ENCODE measurements around the gene TLCD2. TPM values are rescaled to one million over a fixed set of nuclear protein-coding genes. Genes with fewer than 3 reads are reported as not detected.

Gene TLCD2
- total RNA-seq, 1 experiment from 2014 or later = 12.0 TPM

- Mint-ChIP-seq H3K9me3 (ENCODE audit: unreplicated experiment) (no peaks in the 10 kb centered on the region), H3K4me1 (ENCODE audit: low read depth, unreplicated experiment) (peaks cover 43% of the 10 kb centered on the region), H3K36me3 (ENCODE audit: insufficient read depth, unreplicated experiment) (peaks cover 76% of the 10 kb centered on the region), H3K4me3 (ENCODE audit: unreplicated experiment) (peak overlapping the region; percentile 85), H3K27me3 (ENCODE audit: insufficient read depth, unreplicated experiment) (no peaks in the 10 kb centered on the region), H3K27ac (ENCODE audit: unreplicated experiment) (peak overlapping the region; percentile 99)
- POLR2A ChIA-PET = interaction anchor here (0.6 to 2.5 kb wide), 5 partner anchors 11 to 73 kb away, joined by 3 to 20 read pairs (median 3); partner anchors contain the start of genes PRPF8 and WDR81
- Histone ChIP-seq H3K36me3 (ENCODE audit: control insufficient read depth, insufficient read depth, low read length) (peaks cover 5% of the 10 kb centered on the region), H3K4me1 (peaks cover 34% of the 10 kb centered on the region), H3K4me3 (ENCODE audit: low read depth, low read length) (peak overlapping the region; percentile 94; the same call in 1 of the 2 replicates), H3K9me3 (no peaks in the 10 kb centered on the region), H3K27me3 (replicated peaks; ENCODE audit: control insufficient read depth, insufficient read depth, low read length) (no peaks in the 10 kb centered on the region)
- CTCF ChIA-PET = interaction anchor here (0.7 to 2.5 kb wide), 7 partner anchors 9 to 152 kb away, joined by 3 to 28 read pairs (median 5); partner anchors contain the start of genes RPA1 and SMYD4
- no peak for DNase-seq
- BruUV-seq (replicated peaks) = TSS peak; percentile 34
- TF ChIP-seq CTCF (IDR thresholded peaks at IDR 0.05; ENCODE audit: insufficient read depth in 1 of 2, low read depth in 1 of 2, low read length in 1 of 2, severe bottlenecking in 1 of 2, unreplicated experiment in 1 of 2) = no peak
- intact Hi-C loops (cut with micrococcal nuclease; ENCODE audit: unreplicated experiment) = loop anchor here (10.0 kb wide), 1 partner anchor 151 kb away; no protein-coding TSS in a partner anchor
Measured at GRCh38 chr17:1713160-1713877, 3.1 kb upstream of the TLCD2 start.

GRCh38 chr17:1712271-1712670 is 2.1 kb upstream of the TLCD2 start:
- Histone ChIP-seq H3K36me3 (ENCODE audit: control insufficient read depth, insufficient read depth, low read length) (peaks cover 5% of the 10 kb centered on the region), H3K9me3 (no peaks in the 10 kb centered on the region), H3K4me1 (peaks cover 31% of the 10 kb centered on the region), H3K27me3 (replicated peaks; ENCODE audit: control insufficient read depth, insufficient read depth, low read length) (no peaks in the 10 kb centered on the region), H3K4me3 (ENCODE audit: low read depth, low read length) (no peak overlapping the region)
- H3K9me3 Mint-ChIP-seq (ENCODE audit: unreplicated experiment) = no peaks in the 10 kb centered on the region
- no peak for DNase-seq
- H3K4me1 Mint-ChIP-seq (ENCODE audit: low read depth, unreplicated experiment) = peaks cover 34% of the 10 kb centered on the region
- no peaks in the 10 kb centered on the region for H3K27me3 Mint-ChIP-seq (ENCODE audit: insufficient read depth, unreplicated experiment)
- peaks cover 70% of the 10 kb centered on the region for H3K36me3 Mint-ChIP-seq (ENCODE audit: insufficient read depth, unreplicated experiment)
- intact Hi-C loops (cut with micrococcal nuclease; ENCODE audit: unreplicated experiment) = loop anchor here (10.0 kb wide), 1 partner anchor 153 kb away; no protein-coding TSS in a partner anchor
- H3K27ac Mint-ChIP-seq (ENCODE audit: unreplicated experiment) = peak overlapping the region; percentile 95
- BruUV-seq (replicated peaks) = no TSS peak
- ChIA-PET CTCF (interaction anchor here (0.6 kb wide), 1 partner anchor 24 kb away, joined by 4 read pairs; no protein-coding TSS in a partner anchor), POLR2A (no interaction called here)
- TF ChIP-seq CTCF (IDR thresholded peaks at IDR 0.05; ENCODE audit: insufficient read depth in 1 of 2, low read depth in 1 of 2, low read length in 1 of 2, severe bottlenecking in 1 of 2, unreplicated experiment in 1 of 2) = no peak
- peak overlapping the region; percentile 86 for H3K4me3 Mint-ChIP-seq (ENCODE audit: unreplicated experiment)

GRCh38 chr17:1711804-1712203 is 1.6 kb upstream of the TLCD2 start:
- Histone ChIP-seq H3K4me1 (peaks cover 31% of the 10 kb centered on the region), H3K36me3 (ENCODE audit: control insufficient read depth, insufficient read depth, low read length) (peaks cover 5% of the 10 kb centered on the region), H3K27me3 (replicated peaks; ENCODE audit: control insufficient read depth, insufficient read depth, low read length) (no peaks in the 10 kb centered on the region), H3K9me3 (no peaks in the 10 kb centered on the region), H3K4me3 (ENCODE audit: low read depth, low read length) (no peak overlapping the region)
- H3K4me3 Mint-ChIP-seq (ENCODE audit: unreplicated experiment) = peak overlapping the region; percentile 86
- H3K27ac Mint-ChIP-seq (ENCODE audit: unreplicated experiment) = peak overlapping the region; percentile 95
- H3K27me3 Mint-ChIP-seq (ENCODE audit: insufficient read depth, unreplicated experiment) = no peaks in the 10 kb centered on the region
- no peak for TF ChIP-seq CTCF (IDR thresholded peaks at IDR 0.05; ENCODE audit: insufficient read depth in 1 of 2, low read depth in 1 of 2, low read length in 1 of 2, severe bottlenecking in 1 of 2, unreplicated experiment in 1 of 2)
- no TSS peak for BruUV-seq (replicated peaks)
- no peaks in the 10 kb centered on the region for H3K9me3 Mint-ChIP-seq (ENCODE audit: unreplicated experiment)
- H3K36me3 Mint-ChIP-seq (ENCODE audit: insufficient read depth, unreplicated experiment) = peaks cover 65% of the 10 kb centered on the region
- H3K4me1 Mint-ChIP-seq (ENCODE audit: low read depth, unreplicated experiment) = peaks cover 34% of the 10 kb centered on the region
- CTCF ChIA-PET = interaction anchor here (0.6 to 1.5 kb wide), 2 partner anchors 43 to 72 kb away, joined by 3 to 4 read pairs; no protein-coding TSS in a partner anchor
- intact Hi-C loops (cut with micrococcal nuclease; ENCODE audit: unreplicated experiment) = loop anchor here (2.0 to 10.0 kb wide), 2 partner anchors 27 to 153 kb away; partner anchors contain the start of gene PRPF8
- POLR2A ChIA-PET = interaction anchor here (0.6 to 1.8 kb wide), 3 partner anchors 28 to 145 kb away, joined by 3 to 6 read pairs (median 4); no protein-coding TSS in a partner anchor
- no peak for DNase-seq
